Endodermal cell (in vitro differentiated cells): Measurements from ENCODE around the gene NBEAL2. TPM values are rescaled to one million over a fixed set of nuclear protein-coding genes. Genes with fewer than 3 reads are reported as not detected.

Source experiments
- DNase-seq: peaks from one replicate; pipeline ENCODE4 v3.0.0-alpha.2; 2017
- H3K27ac ChIP-seq: 2 replicates; pipeline ENCODE4 v1.5.1; 2013; ENCODE audit warnings: mild to moderate bottlenecking, low read depth, low read length, moderate library complexity
- H3K27me3 ChIP-seq: 2 replicates; pipeline ENCODE4 v1.6.1; 2013; ENCODE audit warnings: mild to moderate bottlenecking, low read length, moderate library complexity; ENCODE audit not compliant: insufficient read depth, control insufficient read depth, poor library complexity, severe bottlenecking
- H3K36me3 ChIP-seq: 2 replicates; pipeline ENCODE4 v1.7.0; 2013; ENCODE audit warnings: mild to moderate bottlenecking, low read length, moderate library complexity; ENCODE audit not compliant: control insufficient read depth, insufficient read depth
- H3K4me1 ChIP-seq: one replicate; pipeline ENCODE4 v1.7.0; 2013; ENCODE audit warnings: low read length; ENCODE audit not compliant: control insufficient read depth, insufficient read depth
- H3K4me3 ChIP-seq: 2 replicates; pipeline ENCODE4 v1.5.1; 2013; ENCODE audit warnings: mild to moderate bottlenecking, low read length, moderate library complexity
- H3K9ac ChIP-seq: 2 replicates; pipeline ENCODE4 v1.6.1; 2013; ENCODE audit warnings: mild to moderate bottlenecking, low read length, moderate library complexity; ENCODE audit not compliant: poor library complexity, severe bottlenecking; ENCODE audit errors: extremely low read depth
- H3K9me3 ChIP-seq: 2 replicates; pipeline ENCODE4 v1.6.1; 2013; ENCODE audit warnings: mild to moderate bottlenecking, low read length, moderate library complexity; ENCODE audit not compliant: control insufficient read depth
- H3K27ac Mint-ChIP-seq: 2 replicates; pipeline ENCODE4 v1.8.0; 2020; ENCODE audit warnings: mixed read lengths
- H3K27me3 Mint-ChIP-seq: 2 replicates; pipeline ENCODE4 v1.8.0; 2021; ENCODE audit warnings: mild to moderate bottlenecking, mixed read lengths; ENCODE audit not compliant: insufficient read depth
- H3K36me3 Mint-ChIP-seq: 2 replicates; pipeline ENCODE4 v1.8.0; 2020; ENCODE audit warnings: low read depth, mixed read lengths
- H3K4me1 Mint-ChIP-seq: 2 replicates; pipeline ENCODE4 v1.8.0; 2020; ENCODE audit warnings: mixed read lengths
- H3K4me3 Mint-ChIP-seq: 2 replicates; pipeline ENCODE4 v1.8.0; 2020; ENCODE audit warnings: mild to moderate bottlenecking, moderate library complexity, mixed read lengths
- H3K9me3 Mint-ChIP-seq: 2 replicates; pipeline ENCODE4 v1.8.0; 2020; ENCODE audit warnings: mild to moderate bottlenecking, mixed read lengths
- CTCF ChIP-seq: fragments of 200-600 bp; sonication (generic); conservative IDR thresholded peaks from 2 replicates; pipeline ENCODE4 v1.5.0; 2021; ENCODE audit warnings: antibody characterized with exemption, mild to moderate bottlenecking
- WGBS, 2 experiments: methylation state at CpG; one replicate each; pipeline versions ENCODE4 v1.1.5 to v1.1.7; 2013; ENCODE audit warnings: missing lambda C conversion rate in 2 of 2, mixed read lengths in 1 of 2; ENCODE audit not compliant: insufficient coverage in 1 of 2, insufficient read length in 1 of 2; 5-methylcytosine and 5-hydroxymethylcytosine counted together
- total RNA-seq, 2 donors: library from RNA; stranded (reverse); fragmentation: NEBNext Ultra II Directional in 1 of 2; extraction: Animal tissue kit (Norgen Biotek cat#: 25700) in 1 of 2; gene quantifications; 2 replicates in 1 of 2; 3 replicates in 1 of 2; pipeline ENCODE4 v1.2.1, GENCODE V29; 2021

The NBEAL2 gene
- total RNA-seq, 2 donors from 2014 or later: 59.2 to 64.0 TPM

DNA sequence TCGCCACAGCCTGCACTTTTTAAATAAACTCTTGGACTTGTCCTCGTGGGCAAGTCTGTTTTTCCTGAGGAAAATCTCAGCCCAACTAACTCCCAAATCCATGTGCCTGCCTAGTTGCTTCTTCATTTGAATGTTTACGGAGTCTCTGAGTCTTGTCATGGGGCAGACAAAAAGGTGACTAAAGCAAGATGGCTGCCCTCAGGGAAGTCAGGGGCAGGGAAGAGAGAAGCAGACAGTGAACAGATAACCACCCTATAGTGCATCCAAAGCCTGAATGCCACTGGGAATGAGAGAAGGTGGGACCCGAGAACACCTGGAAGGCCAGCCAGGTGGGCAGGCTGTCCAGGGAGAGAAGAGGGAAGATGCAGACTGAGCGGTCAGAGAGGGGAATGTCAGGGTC, 24.3 kb upstream of the NBEAL2 start:
- no peak for DNase-seq
- Mint-ChIP-seq H3K27me3 (no peaks in the 10 kb centered on the region), H3K36me3 (peaks cover 8% of the 10 kb centered on the region), H3K4me3 (no peak overlapping the region), H3K9me3 (no peaks in the 10 kb centered on the region), H3K27ac (peak overlapping the region; percentile 33), H3K4me1 (peaks cover 62% of the 10 kb centered on the region)
- no peaks in the 10 kb centered on the region for H3K9me3 ChIP-seq
- H3K27me3 ChIP-seq: no peaks in the 10 kb centered on the region
- WGBS, 2 experiments: 93 to 96% methylated on average over 3 to 5 of the region's 5 CpGs
- H3K9ac ChIP-seq: no peak overlapping the region
- H3K27ac ChIP-seq: no peak overlapping the region
- H3K4me1 ChIP-seq: peaks cover 22% of the 10 kb centered on the region
- peaks cover 14% of the 10 kb centered on the region for H3K36me3 ChIP-seq
- TF ChIP-seq CTCF: no peak
- H3K4me3 ChIP-seq: no peak overlapping the region

DNA sequence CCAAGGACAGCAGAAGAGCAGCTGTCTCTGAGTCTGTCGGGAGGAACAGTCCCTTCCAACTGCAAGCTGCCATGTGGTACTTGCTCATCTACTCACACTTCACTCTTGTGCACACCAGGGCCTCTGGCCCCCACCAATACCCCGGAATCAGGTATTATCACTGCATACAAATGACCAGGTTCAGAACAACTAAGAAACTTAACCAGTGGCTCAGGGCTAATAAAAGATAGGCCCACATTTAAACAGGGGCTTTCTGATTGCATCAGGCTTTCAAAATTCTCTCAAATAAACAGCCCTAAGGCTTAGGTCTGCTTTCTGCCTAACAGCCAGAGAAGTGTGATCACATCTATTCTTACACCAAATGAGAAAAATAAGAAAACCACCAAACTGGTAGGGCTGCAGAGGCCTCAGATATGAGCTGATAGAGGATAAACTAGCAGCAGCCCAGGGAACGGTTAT, 23.6 kb upstream of the NBEAL2 start:
- no peak for TF ChIP-seq CTCF
- peaks cover 27% of the 10 kb centered on the region for H3K4me1 ChIP-seq
- no peak overlapping the region for H3K9ac ChIP-seq
- H3K9me3 Mint-ChIP-seq: no peaks in the 10 kb centered on the region
- no peak overlapping the region for H3K4me3 Mint-ChIP-seq
- H3K4me1 Mint-ChIP-seq: peaks cover 69% of the 10 kb centered on the region
- no peaks in the 10 kb centered on the region for H3K9me3 ChIP-seq
- H3K27ac Mint-ChIP-seq: no peak overlapping the region
- WGBS, 2 experiments: 88 to 100% methylated on average over 1 to 3 of the region's 3 CpGs
- H3K36me3 ChIP-seq: peaks cover 14% of the 10 kb centered on the region
- H3K36me3 Mint-ChIP-seq: peaks cover 8% of the 10 kb centered on the region
- no peak for DNase-seq
- no peaks in the 10 kb centered on the region for H3K27me3 Mint-ChIP-seq
- H3K27me3 ChIP-seq: no peaks in the 10 kb centered on the region
- H3K27ac ChIP-seq: no peak overlapping the region
- no peak overlapping the region for H3K4me3 ChIP-seq

DNA sequence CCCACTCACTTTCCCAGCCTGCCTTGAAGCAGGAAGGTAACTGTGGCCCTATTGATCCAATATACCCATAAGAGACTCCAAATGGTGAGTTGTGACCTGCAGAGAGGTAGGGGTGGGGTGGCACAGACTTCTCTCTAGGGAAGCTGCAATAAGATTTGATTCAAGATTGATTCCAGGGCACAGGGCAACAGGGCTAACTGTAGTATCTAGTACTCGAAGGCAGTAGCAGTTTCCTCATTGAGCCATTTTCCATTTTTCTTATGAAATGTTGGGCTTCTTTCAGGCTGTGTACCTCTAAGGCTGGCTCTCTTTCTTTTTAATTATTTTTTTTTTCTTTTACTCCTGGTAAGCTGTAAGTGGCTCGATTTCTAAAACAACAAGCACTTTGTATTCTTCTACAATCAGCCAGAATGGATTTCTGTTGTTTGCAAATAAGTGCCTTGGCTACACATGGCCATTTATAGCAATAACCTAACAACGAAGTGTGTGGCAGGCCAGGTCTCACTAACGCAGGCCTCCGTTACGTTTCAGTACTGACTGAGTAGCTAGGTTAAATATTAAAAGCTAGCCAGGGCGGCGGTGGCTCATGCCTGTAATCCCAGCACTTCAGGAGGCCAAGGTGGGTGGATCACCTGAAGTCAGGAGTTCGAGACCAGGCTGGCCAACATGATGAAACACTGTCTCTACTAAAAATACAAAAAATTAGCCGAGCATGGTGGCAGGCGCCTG, 22.2 kb upstream of the NBEAL2 start:
- no peak overlapping the region for H3K27ac Mint-ChIP-seq
- H3K27ac ChIP-seq: no peak overlapping the region
- H3K4me3 Mint-ChIP-seq: no peak overlapping the region
- no peaks in the 10 kb centered on the region for H3K27me3 Mint-ChIP-seq
- peaks cover 4% of the 10 kb centered on the region for H3K36me3 Mint-ChIP-seq
- H3K4me1 Mint-ChIP-seq: peaks cover 79% of the 10 kb centered on the region
- no peak for TF ChIP-seq CTCF
- peaks cover 36% of the 10 kb centered on the region for H3K4me1 ChIP-seq
- H3K9ac ChIP-seq: no peak overlapping the region
- H3K9me3 Mint-ChIP-seq: no peaks in the 10 kb centered on the region
- no peaks in the 10 kb centered on the region for H3K9me3 ChIP-seq
- peaks cover 9% of the 10 kb centered on the region for H3K36me3 ChIP-seq
- 81 to 85% methylated on average over 10 to 11 of the region's 11 CpGs for WGBS, 2 experiments
- no peak overlapping the region for H3K4me3 ChIP-seq
- DNase-seq: no peak
- no peaks in the 10 kb centered on the region for H3K27me3 ChIP-seq
